HepG2 (cell line): Measurements from ENCODE around the gene FKBP9. TPM values are rescaled to one million over a fixed set of nuclear protein-coding genes. Genes with fewer than 3 reads are reported as not detected.

Experiments
- ARNT2 ChIP-seq: sonication (generic); formaldehyde crosslinking; IDR thresholded peaks from 2 replicates; pipeline ENCODE4 v1.8.0; 2022; ENCODE audit warnings: mild to moderate bottlenecking, low read depth, missing genetic modification reagents, moderate library complexity
- CAMTA2 ChIP-seq: sonication (generic); formaldehyde crosslinking; IDR thresholded peaks from 2 replicates; pipeline ENCODE4 v1.4.0; 2020; ENCODE audit warnings: mild to moderate bottlenecking, missing genetic modification reagents, borderline replicate concordance
- FOXM1 ChIP-seq: sonication (generic); formaldehyde crosslinking; IDR thresholded peaks from 2 replicates; pipeline ENCODE4 v1.5.0; 2020; ENCODE audit warnings: missing genetic modification reagents
- HHEX ChIP-seq: IDR thresholded peaks from 2 replicates; pipeline ENCODE4 v1.6.1; 2016; ENCODE audit warnings: control low read depth
- MXI1 ChIP-seq: IDR thresholded peaks from 3 replicates; pipeline ENCODE4 v1.6.1; 2012; ENCODE audit warnings: low read depth, low read length, inconsistent platforms, borderline replicate concordance
- NONO ChIP-seq, 2 experiments: fragments of 450-650 bp in 1 of 2; sonication (generic) in 1 of 2; formaldehyde crosslinking in 1 of 2; IDR thresholded peaks in 1 of 2; conservative IDR thresholded peaks in 1 of 2; 2 replicates each; pipeline versions ENCODE4 v1.6.1 to v1.8.0; 2017 to 2022; ENCODE audit warnings: mild to moderate bottlenecking in 1 of 2, missing genetic modification reagents in 1 of 2, moderate library complexity in 1 of 2
- PHF21A ChIP-seq: sonication (generic); formaldehyde crosslinking; IDR thresholded peaks from 2 replicates; pipeline ENCODE4 v1.5.0; 2020; ENCODE audit warnings: mild to moderate bottlenecking, missing genetic modification reagents
- PTBP1 ChIP-seq: fragments of 200-400 bp; formaldehyde crosslinking; IDR thresholded peaks from 2 replicates; pipeline ENCODE4 v1.6.1; 2018; ENCODE audit warnings: low read length, low read depth; ENCODE audit not compliant: poor library complexity, severe bottlenecking
- ZMYM3 ChIP-seq: sonication (generic); formaldehyde crosslinking; IDR thresholded peaks from 2 replicates; pipeline ENCODE4 v1.5.1; 2020; ENCODE audit warnings: mild to moderate bottlenecking, missing genetic modification reagents
- ZNF232 ChIP-seq: sonication (generic); formaldehyde crosslinking; IDR thresholded peaks from 2 replicates; pipeline ENCODE4 v1.4.0; 2020; ENCODE audit warnings: missing genetic modification reagents, borderline replicate concordance
- ZNF772 ChIP-seq: sonication (generic); formaldehyde crosslinking; IDR thresholded peaks from 2 replicates; pipeline ENCODE4 v1.5.0; 2020; ENCODE audit warnings: mild to moderate bottlenecking, missing genetic modification reagents
- ZNF816 ChIP-seq: sonication (generic); formaldehyde crosslinking; IDR thresholded peaks from 2 replicates; pipeline ENCODE4 v1.8.0; 2022; ENCODE audit warnings: missing genetic modification reagents, mild to moderate bottlenecking, borderline replicate concordance
- ZNF839 ChIP-seq: sonication (generic); formaldehyde crosslinking; IDR thresholded peaks from 2 replicates; pipeline ENCODE4 v1.4.0; 2020; ENCODE audit warnings: missing genetic modification reagents, mild to moderate bottlenecking, borderline replicate concordance
- ZSCAN9 ChIP-seq: IDR thresholded peaks from 2 replicates; pipeline ENCODE4 v1.6.1; 2016; ENCODE audit warnings: borderline replicate concordance
- polyA plus RNA-seq, 8 experiments: library from polyadenylated mRNA; depleted of rRNA in 3 of 8; stranded (reverse) in 7 of 8; unstranded in 1 of 8; fragments of >200 nt; fragmentation: Illumina TruSeq in 4 of 8; extraction: Trizol in 4 of 8; gene quantifications; 2 replicates each; pipeline versions ENCODE4 v1.2.1 to v1.2.3, GENCODE V29; 2011 to 2016; ENCODE audit warnings: low read depth in 4 of 8, missing spikeins in 1 of 8, mixed read lengths in 1 of 8; ENCODE audit not compliant: insufficient read depth in 1 of 8
- total RNA-seq, 5 experiments: library from RNA; depleted of rRNA; stranded (reverse); fragments of >200 nt; fragmentation: Illumina TruSeq; extraction: Trizol; gene quantifications; 2 replicates each; pipeline ENCODE4 v1.2.3, GENCODE V29; 2016; ENCODE audit warnings: low read depth in 1 of 5
- TF ChIP-seq, protein P1 (sequence below): sonication (generic); formaldehyde crosslinking; IDR thresholded peaks from 2 replicates; pipeline ENCODE4 v1.5.1; 2020; ENCODE audit warnings: missing genetic modification reagents, mild to moderate bottlenecking, borderline replicate concordance
- TF ChIP-seq, protein P2 (sequence below): sonication (generic); formaldehyde crosslinking; IDR thresholded peaks from 2 replicates; pipeline ENCODE4 v1.4.0; 2020; ENCODE audit warnings: mild to moderate bottlenecking, missing genetic modification reagents
- TF ChIP-seq, protein P3 (sequence below): sonication (generic); formaldehyde crosslinking; IDR thresholded peaks from 2 replicates; pipeline ENCODE4 v1.5.0; 2020; ENCODE audit warnings: missing genetic modification reagents
- TF ChIP-seq, protein P4 (sequence below): sonication (generic); formaldehyde crosslinking; conservative IDR thresholded peaks from 2 replicates; pipeline ENCODE4 v1.4.0; 2020; ENCODE audit warnings: missing genetic modification reagents

FKBP9 gene
- total and polyA plus RNA-seq, 2 of the 13 experiments (the other 11 are each of a cell fraction or from before 2014, with no cell fraction given), result 34.0 to 41.5 TPM

DNA sequence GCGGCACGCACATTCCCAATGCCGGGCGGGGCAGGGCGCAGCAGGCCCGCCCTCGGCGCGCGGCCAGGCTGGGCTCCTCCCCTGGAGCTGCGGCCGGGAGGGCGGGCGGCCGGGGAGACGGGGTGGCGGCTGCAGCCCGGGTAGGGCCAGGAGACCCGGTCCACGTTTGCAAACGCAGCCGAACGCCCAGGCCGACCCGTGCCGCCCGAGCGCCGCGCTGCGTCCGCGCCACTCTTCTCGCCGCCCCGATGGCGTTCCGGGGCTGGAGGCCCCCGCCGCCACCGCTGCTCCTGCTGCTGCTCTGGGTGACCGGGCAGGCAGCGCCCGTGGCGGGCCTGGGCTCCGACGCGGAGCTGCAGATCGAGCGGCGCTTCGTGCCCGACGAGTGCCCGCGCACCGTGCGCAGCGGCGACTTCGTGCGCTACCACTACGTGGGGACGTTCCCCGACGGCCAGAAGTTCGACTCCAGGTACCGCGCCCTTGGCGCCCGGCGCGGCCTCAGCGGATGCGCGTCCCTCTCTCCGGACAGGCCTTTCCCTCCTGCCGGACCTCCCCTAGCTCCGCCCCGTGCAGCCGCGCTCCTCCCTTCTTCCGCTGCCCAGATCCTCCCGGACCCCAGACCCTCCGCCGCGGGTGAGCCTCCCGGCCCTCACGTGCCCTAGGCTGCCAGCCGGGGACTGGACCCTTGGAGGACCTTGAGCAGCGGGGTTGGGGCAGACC, at the start of gene FKBP9 (continued):
- TF ChIP-seq ARNT2 (CRISPR knock-in tag) (no peak), ZNF232 (CRISPR knock-in tag) (peak; percentile 95), MXI1 (0 out of 3 replicates have a peak, but pooled peaks have one; percentile 8), NONO (IDR thresholded peaks at IDR 0.05) (no peak), NONO (CRISPR knock-in tag; conservative IDR thresholded peaks at IDR 0.05) (peak; percentile 76; the same call in 1 of the 2 replicates), PHF21A (CRISPR knock-in tag) (peak; percentile 62), ZSCAN9 (peak; percentile 25; the same call in 1 of the 2 replicates), HHEX (CRISPR knock-in tag) (no peak), ZNF772 (CRISPR knock-in tag) (peak; percentile 48; the same call in 1 of the 2 replicates), ZNF839 (CRISPR knock-in tag) (peak; percentile 76; the same call in 1 of the 2 replicates), ZMYM3 (peak; percentile 76), FOXM1 (CRISPR knock-in tag) (no peak), CAMTA2 (CRISPR knock-in tag) (no peak), PTBP1 (no peak), ZNF816 (CRISPR knock-in tag) (peak; percentile 39; the same call in 1 of the 2 replicates)
- TF ChIP-seq, protein P1, sequence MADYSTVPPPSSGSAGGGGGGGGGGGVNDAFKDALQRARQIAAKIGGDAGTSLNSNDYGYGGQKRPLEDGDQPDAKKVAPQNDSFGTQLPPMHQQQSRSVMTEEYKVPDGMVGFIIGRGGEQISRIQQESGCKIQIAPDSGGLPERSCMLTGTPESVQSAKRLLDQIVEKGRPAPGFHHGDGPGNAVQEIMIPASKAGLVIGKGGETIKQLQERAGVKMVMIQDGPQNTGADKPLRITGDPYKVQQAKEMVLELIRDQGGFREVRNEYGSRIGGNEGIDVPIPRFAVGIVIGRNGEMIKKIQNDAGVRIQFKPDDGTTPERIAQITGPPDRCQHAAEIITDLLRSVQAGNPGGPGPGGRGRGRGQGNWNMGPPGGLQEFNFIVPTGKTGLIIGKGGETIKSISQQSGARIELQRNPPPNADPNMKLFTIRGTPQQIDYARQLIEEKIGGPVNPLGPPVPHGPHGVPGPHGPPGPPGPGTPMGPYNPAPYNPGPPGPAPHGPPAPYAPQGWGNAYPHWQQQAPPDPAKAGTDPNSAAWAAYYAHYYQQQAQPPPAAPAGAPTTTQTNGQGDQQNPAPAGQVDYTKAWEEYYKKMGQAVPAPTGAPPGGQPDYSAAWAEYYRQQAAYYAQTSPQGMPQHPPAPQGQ (CRISPR knock-in tag), result no peak
- TF ChIP-seq, protein P2, sequence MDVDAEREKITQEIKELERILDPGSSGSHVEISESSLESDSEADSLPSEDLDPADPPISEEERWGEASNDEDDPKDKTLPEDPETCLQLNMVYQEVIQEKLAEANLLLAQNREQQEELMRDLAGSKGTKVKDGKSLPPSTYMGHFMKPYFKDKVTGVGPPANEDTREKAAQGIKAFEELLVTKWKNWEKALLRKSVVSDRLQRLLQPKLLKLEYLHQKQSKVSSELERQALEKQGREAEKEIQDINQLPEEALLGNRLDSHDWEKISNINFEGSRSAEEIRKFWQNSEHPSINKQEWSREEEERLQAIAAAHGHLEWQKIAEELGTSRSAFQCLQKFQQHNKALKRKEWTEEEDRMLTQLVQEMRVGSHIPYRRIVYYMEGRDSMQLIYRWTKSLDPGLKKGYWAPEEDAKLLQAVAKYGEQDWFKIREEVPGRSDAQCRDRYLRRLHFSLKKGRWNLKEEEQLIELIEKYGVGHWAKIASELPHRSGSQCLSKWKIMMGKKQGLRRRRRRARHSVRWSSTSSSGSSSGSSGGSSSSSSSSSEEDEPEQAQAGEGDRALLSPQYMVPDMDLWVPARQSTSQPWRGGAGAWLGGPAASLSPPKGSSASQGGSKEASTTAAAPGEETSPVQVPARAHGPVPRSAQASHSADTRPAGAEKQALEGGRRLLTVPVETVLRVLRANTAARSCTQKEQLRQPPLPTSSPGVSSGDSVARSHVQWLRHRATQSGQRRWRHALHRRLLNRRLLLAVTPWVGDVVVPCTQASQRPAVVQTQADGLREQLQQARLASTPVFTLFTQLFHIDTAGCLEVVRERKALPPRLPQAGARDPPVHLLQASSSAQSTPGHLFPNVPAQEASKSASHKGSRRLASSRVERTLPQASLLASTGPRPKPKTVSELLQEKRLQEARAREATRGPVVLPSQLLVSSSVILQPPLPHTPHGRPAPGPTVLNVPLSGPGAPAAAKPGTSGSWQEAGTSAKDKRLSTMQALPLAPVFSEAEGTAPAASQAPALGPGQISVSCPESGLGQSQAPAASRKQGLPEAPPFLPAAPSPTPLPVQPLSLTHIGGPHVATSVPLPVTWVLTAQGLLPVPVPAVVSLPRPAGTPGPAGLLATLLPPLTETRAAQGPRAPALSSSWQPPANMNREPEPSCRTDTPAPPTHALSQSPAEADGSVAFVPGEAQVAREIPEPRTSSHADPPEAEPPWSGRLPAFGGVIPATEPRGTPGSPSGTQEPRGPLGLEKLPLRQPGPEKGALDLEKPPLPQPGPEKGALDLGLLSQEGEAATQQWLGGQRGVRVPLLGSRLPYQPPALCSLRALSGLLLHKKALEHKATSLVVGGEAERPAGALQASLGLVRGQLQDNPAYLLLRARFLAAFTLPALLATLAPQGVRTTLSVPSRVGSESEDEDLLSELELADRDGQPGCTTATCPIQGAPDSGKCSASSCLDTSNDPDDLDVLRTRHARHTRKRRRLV, result no peak
- TF ChIP-seq, protein P3, sequence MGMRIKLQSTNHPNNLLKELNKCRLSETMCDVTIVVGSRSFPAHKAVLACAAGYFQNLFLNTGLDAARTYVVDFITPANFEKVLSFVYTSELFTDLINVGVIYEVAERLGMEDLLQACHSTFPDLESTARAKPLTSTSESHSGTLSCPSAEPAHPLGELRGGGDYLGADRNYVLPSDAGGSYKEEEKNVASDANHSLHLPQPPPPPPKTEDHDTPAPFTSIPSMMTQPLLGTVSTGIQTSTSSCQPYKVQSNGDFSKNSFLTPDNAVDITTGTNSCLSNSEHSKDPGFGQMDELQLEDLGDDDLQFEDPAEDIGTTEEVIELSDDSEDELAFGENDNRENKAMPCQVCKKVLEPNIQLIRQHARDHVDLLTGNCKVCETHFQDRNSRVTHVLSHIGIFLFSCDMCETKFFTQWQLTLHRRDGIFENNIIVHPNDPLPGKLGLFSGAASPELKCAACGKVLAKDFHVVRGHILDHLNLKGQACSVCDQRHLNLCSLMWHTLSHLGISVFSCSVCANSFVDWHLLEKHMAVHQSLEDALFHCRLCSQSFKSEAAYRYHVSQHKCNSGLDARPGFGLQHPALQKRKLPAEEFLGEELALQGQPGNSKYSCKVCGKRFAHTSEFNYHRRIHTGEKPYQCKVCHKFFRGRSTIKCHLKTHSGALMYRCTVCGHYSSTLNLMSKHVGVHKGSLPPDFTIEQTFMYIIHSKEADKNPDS (CRISPR knock-in tag), result no peak
- TF ChIP-seq, protein P4, sequence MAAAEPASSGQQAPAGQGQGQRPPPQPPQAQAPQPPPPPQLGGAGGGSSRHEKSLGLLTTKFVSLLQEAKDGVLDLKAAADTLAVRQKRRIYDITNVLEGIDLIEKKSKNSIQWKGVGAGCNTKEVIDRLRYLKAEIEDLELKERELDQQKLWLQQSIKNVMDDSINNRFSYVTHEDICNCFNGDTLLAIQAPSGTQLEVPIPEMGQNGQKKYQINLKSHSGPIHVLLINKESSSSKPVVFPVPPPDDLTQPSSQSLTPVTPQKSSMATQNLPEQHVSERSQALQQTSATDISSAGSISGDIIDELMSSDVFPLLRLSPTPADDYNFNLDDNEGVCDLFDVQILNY, result no peak; the same call in 1 of the 2 replicates
